Islet precursor cell (in vitro differentiated cells): ENCODE measurements around the gene ARHGEF39.

Experiments used
- DNase-seq: peaks from one replicate; pipeline ENCODE4 v3.0.0-alpha.2; 2018

The ARHGEF39 gene

GRCh38 chr9:35664531-35665470, at the start of gene ARHGEF39:
Gene ARHGEF39 (minus strand): TSS chr9:35665195. CDS start chr9:35665169, 26 bp downstream.
- DNase-seq, result peak; percentile 94

GRCh38 chr9:35714123-35714522, 49.1 kb upstream of the ARHGEF39 start:
- DNase-seq, result no peak

GRCh38 chr9:35713578-35713977, 48.6 kb upstream of the ARHGEF39 start:
- no peak for DNase-seq

GRCh38 chr9:35712762-35713400, 47.9 kb upstream of the ARHGEF39 start:
- DNase-seq, result peak; percentile 65

GRCh38 chr9:35711501-35712428, 46.8 kb upstream of the ARHGEF39 start:
- DNase-seq, result no peak

GRCh38 chr9:35710818-35711500, 46.0 kb upstream of the ARHGEF39 start:
- no peak for DNase-seq

- DNase-seq, result no peak
These were observed 43.2 kb upstream of the ARHGEF39 start for GRCh38 chr9:35708146-35708545.

- DNase-seq, result no peak
These were observed 42.0 kb upstream of the ARHGEF39 start for GRCh38 chr9:35706951-35707350.

- DNase-seq, result no peak
These were observed 40.9 kb upstream of the ARHGEF39 start for GRCh38 chr9:35705836-35706430.

- DNase-seq, result no peak
These were observed 40.4 kb upstream of the ARHGEF39 start for GRCh38 chr9:35705372-35705771.

GRCh38 chr9:35703906-35704672, 39.1 kb upstream of the ARHGEF39 start:
- no peak for DNase-seq

- DNase-seq, result no peak
These were observed 37.7 kb upstream of the ARHGEF39 start for GRCh38 chr9:35702696-35703095.

- DNase-seq, result no peak
These were observed 35.9 kb upstream of the ARHGEF39 start for GRCh38 chr9:35700942-35701341.

GRCh38 chr9:35700031-35700430, 35.0 kb upstream of the ARHGEF39 start:
- DNase-seq, result no peak

- DNase-seq, result no peak
These were observed 33.2 kb upstream of the ARHGEF39 start for GRCh38 chr9:35698231-35698630.

- no peak for DNase-seq
These were observed 32.5 kb upstream of the ARHGEF39 start for GRCh38 chr9:35697486-35697885.

GRCh38 chr9:35696520-35697215, 31.7 kb upstream of the ARHGEF39 start:
- peak; percentile 83 for DNase-seq

GRCh38 chr9:35695943-35696401, 31.0 kb upstream of the ARHGEF39 start:
- no peak for DNase-seq

GRCh38 chr9:35691757-35692301, 26.8 kb upstream of the ARHGEF39 start:
- DNase-seq, result no peak

GRCh38 chr9:35691334-35691650, 26.3 kb upstream of the ARHGEF39 start:
- DNase-seq, result no peak
